Prostate gland (tissue), 2 donors: Measurements from ENCODE around the gene MPV17.

ENCODE experiments used
- CTCF ChIP-seq, 4 experiments: fragments of 200-600 bp in 2 of 4; fragments of 450-650 bp in 2 of 4; sonication (generic) in 2 of 4; IDR thresholded peaks; 1 replicate in 3 of 4; 2 replicates in 1 of 4; pipeline ENCODE4 v1.5.1; 2016 to 2019; ENCODE audit warnings: antibody characterized with exemption in 4 of 4, mild to moderate bottlenecking in 2 of 4, moderate library complexity in 2 of 4
- POLR2A ChIP-seq: fragments of 450-650 bp; IDR thresholded peaks from one replicate; pipeline ENCODE4 v1.6.1; 2016; ENCODE audit warnings: antibody characterized with exemption, mild to moderate bottlenecking

- TF ChIP-seq POLR2A (no peak), CTCF (IDR thresholded peaks at IDR 0.05) (no peak)
Observed at GRCh38 chr2:27291865-27292264, 31.0 kb downstream of the MPV17 start.
